GM19023 (cell line): ENCODE results near the gene SH2D4B.
"Not testable (repeated sequence)": the region's sequence is repeated elsewhere in the genome, so short reads cannot be mapped to it uniquely, and the experiment has no call there.

Experiments
- ATAC-seq: cut with Tn5 transposase; IDR thresholded peaks from one replicate; pipeline ENCODE4 v1.9.1; 2021; ENCODE audit warnings: mild to moderate bottlenecking, moderate library complexity; ENCODE audit not compliant: unreplicated experiment

SH2D4B gene

DNA sequence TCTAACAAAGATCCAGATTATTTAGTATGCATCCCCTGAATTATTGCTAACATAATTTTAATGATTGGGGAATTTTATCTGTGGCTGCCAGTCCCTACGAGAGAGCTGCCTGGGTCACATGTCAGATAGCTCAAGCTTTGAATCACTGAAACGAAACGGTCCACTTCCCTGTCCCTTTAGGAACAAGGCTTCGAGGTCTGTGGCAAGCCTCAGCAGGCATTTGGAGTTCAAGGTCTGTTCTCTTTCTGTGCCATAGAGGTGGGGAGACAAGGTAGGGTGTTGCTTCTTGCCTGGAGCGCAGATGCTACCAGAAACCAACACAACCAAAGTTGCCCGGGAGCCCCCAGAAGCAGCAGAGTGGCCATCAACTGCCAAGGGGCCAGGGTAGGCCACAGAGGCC lies 13.9 kb upstream of the SH2D4B start:
- ATAC-seq, result no peak

DNA sequence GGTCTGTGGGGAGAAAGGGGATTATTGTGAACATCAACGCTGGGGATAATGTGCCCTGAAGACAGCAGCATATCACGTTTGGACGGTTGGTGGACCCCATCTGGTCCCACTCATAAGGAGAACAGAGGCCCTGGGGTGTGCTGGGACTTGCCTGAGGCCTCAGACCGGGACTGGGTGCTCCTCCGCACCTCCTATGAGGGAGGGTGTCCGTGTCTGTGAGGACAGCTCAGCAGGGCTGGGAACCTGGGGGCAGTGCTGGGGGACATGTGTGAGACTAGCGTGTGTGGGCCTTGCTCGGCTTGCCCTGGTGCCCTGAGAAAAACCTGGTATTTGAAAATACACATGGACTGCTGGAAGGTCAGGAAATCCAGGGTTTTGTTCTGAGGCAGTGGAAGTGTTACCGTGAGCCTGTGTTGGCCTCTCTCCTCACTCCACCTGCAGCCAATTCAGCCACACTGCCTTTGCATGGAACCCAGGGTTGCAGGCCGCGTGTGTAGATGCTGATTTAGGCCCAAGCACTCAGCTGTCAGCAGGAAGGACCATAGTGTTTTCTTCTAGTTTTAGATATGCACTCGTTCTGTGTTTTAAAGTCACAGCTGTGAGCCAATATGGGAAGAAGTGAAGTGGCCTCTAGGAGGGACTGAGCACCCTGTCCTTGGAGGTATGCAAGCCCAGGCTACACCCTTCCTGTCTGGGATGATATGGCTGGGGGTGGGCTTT lies 13.4 kb upstream of the SH2D4B start:
- ATAC-seq, result no peak

DNA sequence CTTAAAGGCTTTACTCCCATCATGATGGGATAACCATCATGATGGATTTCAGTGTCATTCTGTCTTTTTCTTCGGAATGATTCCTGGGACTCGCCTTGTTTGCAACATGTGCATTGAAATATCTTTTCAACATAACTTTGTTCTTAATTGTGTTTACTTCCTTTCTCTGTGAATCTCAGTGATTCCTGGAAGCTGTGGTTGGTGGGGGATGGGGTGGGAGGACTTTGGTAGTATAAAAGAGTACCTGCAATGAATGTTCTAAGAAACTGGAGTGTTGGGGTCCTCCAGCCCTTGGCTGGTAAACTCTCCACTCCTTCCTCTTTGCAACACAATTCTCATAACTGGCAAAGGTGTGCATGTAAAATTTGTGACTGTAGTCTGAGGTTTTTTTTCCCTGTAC lies 11.5 kb upstream of the SH2D4B start:
- no peak for ATAC-seq

DNA sequence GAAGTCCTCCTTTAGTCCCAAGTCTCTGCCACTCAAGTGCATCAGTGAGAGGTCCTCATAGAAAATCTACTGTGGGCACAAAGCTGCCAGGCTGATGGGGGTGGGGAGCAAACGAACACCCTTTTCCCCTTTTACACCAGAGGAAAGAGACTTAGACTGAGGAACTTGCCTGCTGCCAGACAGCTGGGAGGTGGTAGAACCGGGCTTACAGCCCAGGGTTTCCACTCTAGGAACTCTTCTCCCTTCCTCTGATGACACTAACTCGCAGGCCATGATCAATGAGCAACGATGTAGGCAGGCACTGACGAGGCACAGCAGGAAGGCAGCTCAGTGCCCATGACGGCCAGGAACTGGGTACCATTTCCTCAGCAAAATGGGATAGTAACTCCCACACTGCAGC lies 11.0 kb upstream of the SH2D4B start:
- ATAC-seq, result no peak

DNA sequence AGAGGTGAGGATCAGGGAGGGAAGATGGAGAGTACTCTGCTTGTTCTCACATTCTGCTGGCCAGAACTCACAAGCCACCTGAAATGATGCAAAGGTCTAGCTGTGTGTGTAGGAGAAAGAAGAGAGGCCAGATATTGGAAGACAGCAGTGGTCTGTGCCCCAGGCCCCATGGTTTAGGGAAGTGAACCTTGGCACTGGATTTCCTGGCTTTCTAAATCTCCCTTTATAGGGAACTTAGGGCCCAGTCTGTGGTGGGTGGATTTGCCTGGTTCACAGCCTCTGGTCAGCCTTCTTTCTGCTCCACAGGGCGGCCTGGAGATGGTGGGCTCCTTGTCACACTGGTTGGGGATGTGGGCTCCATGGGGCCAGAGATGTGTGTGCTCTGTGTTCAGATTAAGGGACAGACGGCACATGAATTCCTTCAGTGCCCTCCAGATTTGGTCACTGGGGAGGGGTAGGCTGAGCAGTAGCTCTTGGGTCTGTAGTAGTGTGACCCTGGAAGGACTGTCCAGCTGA lies 9.5 kb upstream of the SH2D4B start:
- no peak for ATAC-seq

DNA sequence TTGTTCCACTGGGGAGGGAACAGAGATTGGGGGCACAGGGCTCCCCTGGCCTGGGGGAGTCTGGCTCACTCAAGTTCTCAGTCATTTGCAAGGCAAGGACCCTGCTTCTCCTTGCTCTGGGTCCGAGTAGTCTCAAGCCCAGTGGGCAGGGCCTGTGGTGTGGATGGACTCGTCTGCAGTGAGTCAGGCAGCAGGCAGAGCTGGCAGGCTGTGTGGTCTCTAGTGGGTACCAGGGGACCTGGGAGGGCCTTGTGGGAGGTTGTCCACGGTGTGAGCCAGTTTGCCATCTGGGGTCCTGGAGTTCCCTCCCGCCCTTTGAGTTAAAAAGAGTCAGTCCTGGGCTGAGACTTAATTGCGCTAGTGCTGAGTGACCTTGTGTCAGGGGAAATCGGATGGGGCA lies 8.8 kb upstream of the SH2D4B start:
- no peak for ATAC-seq

DNA sequence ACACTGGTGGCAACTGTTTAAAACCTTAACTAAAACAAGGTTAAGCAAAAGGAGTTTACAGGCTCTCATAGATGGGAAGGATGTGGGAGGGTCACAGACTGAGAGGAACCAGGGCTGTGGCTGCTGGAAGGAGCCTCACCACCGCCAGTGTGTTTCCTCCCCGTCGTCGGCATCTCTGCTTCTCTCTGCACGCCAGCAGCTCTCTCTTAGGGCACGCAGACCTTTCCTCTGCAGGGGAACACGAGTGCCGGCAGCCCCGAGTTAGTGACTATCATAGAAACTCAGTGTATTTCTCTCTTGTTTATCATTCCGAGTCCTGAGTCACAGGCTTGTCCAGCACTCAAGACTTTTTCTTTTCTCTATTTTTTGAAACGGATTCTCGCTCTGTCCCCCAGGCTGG lies 8.1 kb upstream of the SH2D4B start:
- ATAC-seq, result no peak

DNA sequence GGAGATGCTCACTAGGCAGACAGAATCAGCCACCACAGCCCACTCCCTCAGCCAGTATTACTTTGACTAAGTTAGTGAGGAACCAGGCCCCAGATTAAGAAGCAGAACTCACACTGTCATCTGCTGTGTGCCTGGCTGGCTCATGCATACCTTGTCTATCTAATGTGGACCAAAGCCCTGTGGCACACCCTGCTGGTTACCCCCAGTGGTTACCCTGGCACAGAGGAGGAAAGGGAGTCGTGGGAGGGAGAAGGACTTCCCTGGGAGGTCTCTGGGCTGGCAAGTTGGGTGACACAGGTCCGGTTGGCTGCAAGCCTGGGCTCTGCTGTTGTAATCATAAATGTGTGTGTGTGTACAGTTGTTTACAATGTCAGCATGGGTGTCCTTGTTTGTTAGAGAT lies 7.5 kb upstream of the SH2D4B start:
- ATAC-seq, result peak; percentile 46

DNA sequence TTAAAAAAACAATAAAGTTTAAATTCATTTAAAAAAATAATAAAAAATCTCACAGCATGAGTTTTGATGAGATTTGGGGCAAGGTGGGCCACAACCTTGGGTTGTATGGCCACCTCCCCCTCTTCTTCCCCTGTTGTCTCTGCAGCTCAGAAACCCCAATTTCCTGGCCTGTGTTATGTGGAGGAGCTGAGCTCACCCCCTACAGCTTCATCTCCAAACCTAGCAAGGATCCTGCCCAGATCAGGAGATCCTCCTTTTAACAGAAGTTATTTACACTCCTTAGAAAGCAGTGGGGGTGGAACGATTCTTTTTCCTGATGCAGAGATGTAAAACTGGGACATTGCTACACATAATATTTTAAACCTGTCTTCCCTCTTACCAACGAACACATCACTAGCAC lies 6.9 kb upstream of the SH2D4B start:
- no peak for ATAC-seq

DNA sequence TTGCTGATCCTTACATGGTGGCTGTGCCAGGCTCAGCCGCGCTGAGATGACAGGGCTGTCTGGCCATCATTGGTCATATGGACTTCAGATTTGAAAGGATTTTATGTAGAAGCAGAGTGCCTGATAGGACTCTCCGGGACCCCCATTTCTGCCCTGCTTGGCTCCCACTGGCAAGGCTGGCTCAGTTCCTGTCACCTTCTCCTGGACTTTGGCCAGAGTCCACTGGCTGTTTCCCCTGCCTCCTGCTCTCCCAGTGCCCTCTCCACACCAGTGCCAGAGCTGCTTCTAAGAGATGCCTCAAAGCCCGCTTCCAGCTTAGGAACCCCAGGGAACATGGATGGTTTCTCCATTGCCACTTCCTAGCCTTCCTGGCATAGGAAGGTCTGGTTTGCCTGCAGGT lies 5.1 kb upstream of the SH2D4B start:
- no peak for ATAC-seq

DNA sequence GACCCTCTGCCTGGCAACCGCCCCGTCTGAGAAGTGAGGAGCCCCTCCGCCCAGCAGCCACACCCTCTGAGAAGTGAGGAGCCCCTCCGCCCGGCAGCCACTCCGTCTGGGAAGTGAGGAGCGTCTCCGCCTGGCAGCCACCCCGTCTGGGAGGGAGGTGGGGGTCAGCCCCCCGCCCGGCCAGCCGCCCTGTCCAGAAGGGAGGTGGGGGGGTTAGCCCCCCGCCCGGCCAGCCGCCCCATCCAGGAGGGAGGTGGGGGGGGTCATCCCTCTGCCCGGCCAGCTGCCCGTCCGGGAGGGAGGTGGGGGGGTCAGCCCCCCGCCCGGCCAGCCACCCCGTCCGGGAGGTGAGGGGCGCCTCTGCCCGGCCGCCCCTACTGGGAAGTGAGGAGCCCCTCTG lies 3.6 kb upstream of the SH2D4B start:
- ATAC-seq, result not testable (repeated sequence)

DNA sequence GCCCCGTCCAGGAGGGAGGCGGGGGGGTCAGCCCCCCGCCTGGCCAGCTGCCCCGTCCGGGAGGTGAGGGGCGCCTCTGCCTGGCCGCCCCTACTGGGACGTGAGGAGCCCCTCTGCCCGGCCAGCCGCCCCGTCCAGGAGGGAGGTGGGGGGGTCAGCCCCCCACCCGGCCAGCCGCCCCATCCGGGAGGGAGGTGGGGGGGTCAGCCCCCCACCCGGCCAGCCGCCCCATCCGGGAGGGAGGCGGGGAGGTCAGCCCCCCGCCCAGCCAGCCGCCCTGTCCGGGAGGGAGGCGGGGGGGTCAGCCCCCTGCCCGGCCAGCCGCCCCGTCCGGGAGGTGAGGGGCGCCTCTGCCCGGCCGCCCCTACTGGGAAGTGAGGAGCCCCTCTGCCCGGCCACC lies 3.1 kb upstream of the SH2D4B start:
- not testable (repeated sequence) for ATAC-seq

DNA sequence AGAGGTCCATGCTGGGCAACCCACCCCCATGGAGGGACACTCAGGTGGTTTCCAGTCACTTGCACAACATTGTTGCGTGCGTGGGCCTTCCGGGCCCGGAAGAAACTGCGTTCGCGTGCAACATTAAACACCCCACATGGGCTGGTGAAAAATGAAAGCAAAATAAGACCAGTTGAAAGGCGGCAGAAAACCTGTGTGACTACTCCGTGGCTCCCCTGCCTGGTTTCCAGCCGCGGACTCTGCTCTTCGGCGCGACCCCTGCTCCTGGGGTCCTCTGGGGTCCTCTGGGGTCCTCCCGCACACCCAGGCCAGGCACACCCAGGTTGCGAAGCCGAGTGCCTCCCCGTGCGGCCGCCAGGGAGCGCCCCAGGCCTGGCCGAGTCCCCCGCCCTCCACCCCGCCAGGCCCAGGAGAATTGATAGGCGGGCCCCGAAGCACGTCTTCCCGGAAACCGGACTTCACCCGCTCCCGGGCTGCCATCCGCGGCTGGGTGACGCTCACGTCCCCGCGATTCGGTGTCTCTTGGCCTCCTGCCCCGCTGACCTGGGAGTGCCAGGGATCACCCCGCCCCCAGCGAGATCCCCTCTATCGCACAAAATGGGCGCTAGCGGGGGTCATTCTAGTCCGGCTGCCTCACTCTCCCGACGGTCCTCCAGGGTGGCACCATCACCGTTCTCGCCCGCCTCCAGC lies 1.9 kb upstream of the SH2D4B start:
- peak; percentile 88 for ATAC-seq

DNA sequence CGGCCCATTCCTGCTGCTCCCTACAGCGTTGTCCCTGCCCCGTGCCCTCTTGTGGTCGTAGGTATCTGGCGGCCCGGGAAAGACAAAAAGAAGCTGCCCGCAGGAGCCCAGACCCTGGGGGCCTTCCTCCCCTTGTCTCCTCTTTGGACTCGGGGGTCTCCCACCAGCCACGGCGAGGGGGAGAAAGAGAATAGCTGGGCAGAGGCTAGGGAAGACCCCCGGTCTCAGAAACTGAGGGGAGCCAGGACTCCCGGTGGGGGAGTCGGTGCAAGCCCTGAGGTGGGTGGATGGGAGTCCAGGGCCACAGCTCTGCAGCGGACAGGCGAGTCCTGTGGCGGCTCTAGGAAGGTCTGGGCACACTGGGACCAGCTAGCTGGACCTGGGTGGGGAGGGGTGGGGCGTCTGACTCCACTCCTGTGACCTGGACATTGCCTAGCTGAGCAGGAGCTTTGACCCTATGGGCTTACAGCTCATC lies 1.3 kb upstream of the SH2D4B start:
- ATAC-seq, result no peak

DNA sequence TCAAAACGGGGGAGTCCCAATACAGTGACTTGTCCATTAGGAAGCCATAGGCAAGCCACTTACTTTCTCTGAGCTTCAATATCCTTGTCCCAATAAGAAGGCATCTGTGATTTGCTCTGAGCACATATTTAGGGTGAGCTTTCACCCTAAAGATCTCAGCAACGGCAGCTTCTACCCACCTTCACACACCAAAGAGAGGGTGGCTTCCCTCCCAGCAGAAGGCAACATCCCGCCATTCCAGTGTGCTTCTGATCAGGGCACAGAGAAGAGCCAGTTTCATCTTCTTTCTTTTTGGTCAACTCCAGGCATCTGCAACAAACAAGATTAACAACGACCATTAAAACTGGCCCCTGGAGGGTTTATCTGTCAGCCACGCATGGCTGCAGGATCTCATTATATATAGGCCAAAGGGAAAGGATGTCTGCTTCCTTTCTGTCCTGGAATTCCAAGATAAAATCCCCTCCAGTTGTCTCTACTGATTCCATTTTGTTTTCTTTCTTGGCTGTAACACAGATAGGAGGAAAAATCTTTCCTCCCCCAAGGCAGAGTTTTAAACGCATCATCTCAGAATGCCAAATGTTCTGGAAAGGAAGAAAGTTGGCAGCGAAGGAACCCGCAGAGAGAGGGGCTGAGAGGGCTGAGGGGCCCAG lies 491 bp upstream of the SH2D4B start:
- no peak for ATAC-seq

DNA sequence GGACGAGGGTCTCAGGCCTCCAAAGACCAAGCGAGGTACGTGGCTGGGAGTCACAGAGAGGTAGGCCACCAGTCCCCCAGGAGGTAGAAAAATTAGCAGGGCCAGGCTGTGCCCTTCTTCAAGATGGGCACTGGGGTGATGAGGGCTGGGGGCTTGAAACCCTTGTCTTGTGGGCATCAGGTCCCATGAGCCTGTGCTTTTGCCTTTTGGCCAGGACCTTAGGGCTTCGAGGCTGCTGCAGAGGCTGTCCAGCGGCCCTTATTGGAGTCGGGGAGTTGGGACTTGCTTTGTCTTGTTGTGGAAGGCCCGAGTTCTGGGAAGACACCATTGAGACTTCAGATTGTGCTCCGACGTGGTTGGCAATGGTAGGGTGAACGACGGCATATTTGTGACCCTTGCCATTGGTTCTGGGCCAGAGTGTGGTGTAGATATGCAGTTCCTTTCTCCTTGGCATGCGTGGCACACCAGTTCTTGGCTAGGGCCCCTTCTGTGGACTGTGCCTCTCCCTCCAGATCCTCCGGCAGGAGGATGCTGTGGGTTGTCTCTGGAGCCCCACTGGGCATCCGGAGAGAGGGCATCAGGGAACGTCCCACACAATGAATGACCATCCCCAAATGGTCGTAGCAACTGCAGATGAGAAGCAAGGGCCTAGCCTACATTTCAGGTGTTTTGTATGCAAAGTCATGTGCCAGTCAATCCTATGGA lies 931 bp downstream of the SH2D4B start:
- ATAC-seq, result no peak

DNA sequence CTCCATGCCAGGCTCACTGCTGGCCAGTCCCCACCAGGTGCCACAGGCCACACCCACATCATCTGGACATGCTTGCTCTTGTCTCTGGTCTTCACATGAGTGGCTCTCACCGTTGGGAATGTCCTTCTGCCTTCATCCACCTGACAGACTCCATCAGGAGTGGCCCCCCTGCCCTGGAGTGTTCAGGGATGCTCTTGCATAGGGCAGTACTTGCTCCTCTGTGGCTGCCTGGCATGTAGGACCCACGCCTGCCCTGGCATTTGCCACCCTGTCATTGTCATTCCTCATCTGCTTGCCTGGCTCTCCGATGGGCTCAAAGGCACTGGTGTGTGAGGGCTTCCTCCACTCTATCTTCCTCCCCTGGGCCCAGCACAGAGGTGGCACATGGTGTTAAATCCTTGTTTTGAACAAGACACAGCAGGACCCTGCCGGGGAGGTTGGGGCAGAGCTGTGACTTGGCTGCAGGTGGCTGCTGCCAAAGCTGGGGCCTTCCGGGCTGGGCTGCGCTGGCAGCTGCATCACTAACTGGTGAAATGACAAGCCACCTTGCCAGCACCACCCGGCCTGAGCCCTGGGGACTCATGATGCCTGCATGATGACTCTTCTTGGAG lies 1.8 kb downstream of the SH2D4B start:
- no peak for ATAC-seq

DNA sequence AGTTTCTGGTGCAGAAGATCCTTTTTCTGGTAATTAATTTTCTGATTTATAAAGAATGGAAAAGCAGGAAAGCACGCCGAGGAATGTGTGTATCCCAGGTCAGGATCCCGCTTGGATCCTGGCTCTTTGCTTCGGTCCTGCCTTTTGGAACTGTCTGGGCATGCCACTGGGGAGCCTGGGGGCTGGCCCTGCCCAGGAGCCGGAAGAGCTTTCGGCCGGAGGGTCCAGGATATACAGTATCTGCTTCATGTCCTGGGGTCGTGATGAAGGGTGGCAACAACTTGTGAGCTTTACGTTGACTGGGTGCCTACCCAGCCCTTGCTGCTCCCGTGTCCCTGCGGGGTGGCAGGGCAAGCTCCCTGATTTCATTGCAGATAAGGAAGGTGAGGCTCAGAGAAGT lies 2.4 kb downstream of the SH2D4B start:
- ATAC-seq, result no peak

DNA sequence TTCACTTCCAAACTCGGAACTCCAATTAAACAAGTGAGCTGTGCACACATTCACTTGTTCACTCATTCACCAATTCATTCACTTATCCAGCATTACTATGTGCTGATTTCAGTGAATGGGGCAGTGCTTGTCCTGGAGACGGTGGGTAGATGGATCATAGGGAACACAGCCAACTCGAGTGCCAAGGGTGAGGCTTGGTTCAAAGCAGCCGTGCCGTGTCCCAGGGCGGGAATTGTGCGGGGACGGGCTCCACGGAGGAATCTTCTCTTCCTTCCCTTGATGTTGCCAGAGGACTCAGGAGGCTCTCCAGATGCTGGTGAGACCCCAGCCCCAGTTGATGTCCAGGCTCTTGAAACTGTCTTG lies 2.9 kb downstream of the SH2D4B start:
- ATAC-seq, result no peak

DNA sequence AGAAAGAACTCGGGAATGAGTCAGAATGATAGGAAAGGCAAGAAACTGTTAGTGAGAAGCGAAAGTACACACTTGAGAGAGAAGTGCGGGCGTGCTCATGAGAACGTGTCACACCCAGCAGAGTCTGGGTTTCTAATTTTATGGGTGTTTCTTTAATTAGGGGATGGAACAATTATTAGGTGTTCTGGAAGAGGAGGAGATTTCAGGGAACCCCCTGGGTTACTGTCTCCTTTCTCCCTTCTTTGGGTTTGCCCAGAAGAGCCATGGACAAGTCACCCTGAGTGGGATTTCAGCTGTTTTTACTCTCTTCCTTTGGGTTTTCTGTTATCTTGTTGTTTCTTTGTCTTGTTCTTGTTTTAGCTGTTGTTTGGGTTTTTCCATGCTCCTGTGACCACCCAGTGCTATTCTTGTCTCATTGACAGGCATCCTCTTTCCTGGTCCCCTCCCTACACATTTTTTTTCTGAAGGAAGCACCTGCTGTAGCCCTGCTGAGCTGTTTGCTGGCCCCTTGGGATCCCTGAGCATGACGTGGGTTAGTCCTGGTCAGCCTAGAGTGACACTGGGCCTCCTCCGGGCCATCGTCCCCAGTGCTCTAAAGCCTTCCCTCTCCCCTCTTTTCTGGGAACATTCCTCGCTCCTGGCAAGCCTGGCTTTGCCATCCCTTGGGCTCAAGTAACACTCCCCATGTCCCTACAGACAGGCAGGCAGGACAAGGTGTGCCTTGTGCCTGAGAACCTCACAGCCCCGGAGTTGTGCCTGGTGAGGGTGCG lies 3.5 kb downstream of the SH2D4B start:
- ATAC-seq, result peak; percentile 59
